Skeletal muscle satellite cell (primary cell): ENCODE measurements around the gene FAM135A. TPM values are rescaled to one million over a fixed set of nuclear protein-coding genes. Genes with fewer than 3 reads are reported as not detected.
"Not testable (repeated sequence)": the region's sequence is repeated elsewhere in the genome, so short reads cannot be mapped to it uniquely, and the experiment has no call there.

Experiments used
- H3K27me3 ChIP-seq: 2 replicates; pipeline ENCODE4 v1.7.0; 2013; ENCODE audit warnings: low read length; ENCODE audit not compliant: control insufficient read depth, insufficient read depth
- H3K36me3 ChIP-seq: 2 replicates; pipeline ENCODE4 v1.7.0; 2013; ENCODE audit warnings: mild to moderate bottlenecking, control low read depth, low read length; ENCODE audit not compliant: insufficient read depth
- H3K4me1 ChIP-seq: 2 replicates; pipeline ENCODE4 v1.7.0; 2013; ENCODE audit warnings: low read length; ENCODE audit not compliant: control insufficient read depth, insufficient read depth
- H3K4me2 ChIP-seq: 2 replicates; pipeline ENCODE4 v1.7.0; 2013; ENCODE audit warnings: mild to moderate bottlenecking, low read length
- H3K4me3 ChIP-seq: 2 replicates; pipeline ENCODE4 v1.7.0; 2013; ENCODE audit warnings: low read length
- H3K9ac ChIP-seq: 2 replicates; pipeline ENCODE4 v1.7.0; 2013; ENCODE audit warnings: mild to moderate bottlenecking, low read depth, low read length, moderate library complexity
- H3K9me3 ChIP-seq: replicated peaks from 2 replicates; pipeline ENCODE4 v1.7.0; 2013; ENCODE audit warnings: mild to moderate bottlenecking, control low read depth, low read length
- small RNA-seq: library from RNA; depleted of rRNA; stranded (forward); fragments of <200 nt; gene quantifications from one replicate; pipeline ENCODE3, GENCODE V24; 2012

The FAM135A gene

GRCh38 chr6:70599187-70599586 lies 185.9 kb downstream of the FAM135A start:
- H3K4me3 ChIP-seq, result no peak overlapping the region
- H3K9ac ChIP-seq, result no peak overlapping the region
- H3K4me1 ChIP-seq, result no peaks in the 10 kb centered on the region
- H3K4me2 ChIP-seq, result no peak overlapping the region
- H3K9me3 ChIP-seq, result no peaks in the 10 kb centered on the region
- H3K36me3 ChIP-seq, result no peaks in the 10 kb centered on the region
- H3K27me3 ChIP-seq, result no peaks in the 10 kb centered on the region

GRCh38 chr6:70601014-70601413 lies 187.7 kb downstream of the FAM135A start:
- H3K4me1 ChIP-seq, result no peaks in the 10 kb centered on the region
- no peak overlapping the region for H3K4me3 ChIP-seq
- H3K4me2 ChIP-seq, result no peak overlapping the region
- no peaks in the 10 kb centered on the region for H3K9me3 ChIP-seq
- H3K9ac ChIP-seq, result no peak overlapping the region
- H3K36me3 ChIP-seq, result no peaks in the 10 kb centered on the region
- H3K27me3 ChIP-seq, result peaks cover 2% of the 10 kb centered on the region

- H3K36me3 ChIP-seq, result no peaks in the 10 kb centered on the region
- H3K9ac ChIP-seq, result no peak overlapping the region
- H3K4me2 ChIP-seq, result no peak overlapping the region
- no peak overlapping the region for H3K4me3 ChIP-seq
- no peaks in the 10 kb centered on the region for H3K4me1 ChIP-seq
- peaks cover 4% of the 10 kb centered on the region for H3K27me3 ChIP-seq
- H3K9me3 ChIP-seq, result no peaks in the 10 kb centered on the region
Measured at GRCh38 chr6:70604254-70604653, 190.9 kb downstream of the FAM135A start.

- not testable (repeated sequence) for H3K4me1 ChIP-seq, H3K4me3 ChIP-seq, H3K9me3 ChIP-seq, H3K4me2 ChIP-seq, H3K27me3 ChIP-seq, H3K36me3 ChIP-seq, H3K9ac ChIP-seq
Measured at GRCh38 chr6:70607371-70607770, 194.1 kb downstream of the FAM135A start.

GRCh38 chr6:70609181-70609580 lies 195.9 kb downstream of the FAM135A start:
- H3K36me3 ChIP-seq, H3K9ac ChIP-seq, H3K27me3 ChIP-seq, H3K9me3 ChIP-seq, H3K4me2 ChIP-seq, H3K4me1 ChIP-seq, H3K4me3 ChIP-seq: not testable (repeated sequence)

Small RNA genes lying within 50 kb of the gene (small RNA-seq; reads per million reads assigned to genes)
- gene RNU7-48P, result not detected
